Muscle of leg (tissue), 11 donors: Measurements from ENCODE around the gene ADH6. TPM values are rescaled to one million over a fixed set of nuclear protein-coding genes. Genes with fewer than 3 reads are reported as not detected.

ENCODE experiments used
- DNase-seq: peaks from one replicate; pipeline ENCODE4 v3.0.0; 2013
- H3K27ac ChIP-seq: one replicate; pipeline ENCODE4 v1.5.1; 2013; ENCODE audit warnings: mild to moderate bottlenecking, low read length, control low read depth
- H3K27me3 ChIP-seq: one replicate; pipeline ENCODE4 v1.6.1; 2013; ENCODE audit warnings: low read length; ENCODE audit not compliant: control insufficient read depth, insufficient read depth
- H3K36me3 ChIP-seq: one replicate; pipeline ENCODE4 v1.6.1; 2013; ENCODE audit warnings: low read length; ENCODE audit not compliant: control insufficient read depth, insufficient read depth
- H3K4me1 ChIP-seq: one replicate; pipeline ENCODE4 v1.6.1; 2013; ENCODE audit warnings: low read length; ENCODE audit not compliant: control insufficient read depth, insufficient read depth
- H3K4me3 ChIP-seq: one replicate; pipeline ENCODE4 v1.5.1; 2013; ENCODE audit warnings: low read length, control low read depth
- H3K9me3 ChIP-seq: replicated peaks from 2 replicates; pipeline ENCODE4 v1.6.1; 2013; ENCODE audit warnings: low read depth, low read length; ENCODE audit not compliant: control insufficient read depth
- WGBS: methylation state at CpG from one replicate; pipeline ENCODE4 v1.1.5; 2013; ENCODE audit warnings: missing lambda C conversion rate; ENCODE audit not compliant: insufficient coverage; 5-methylcytosine and 5-hydroxymethylcytosine counted together
- polyA plus RNA-seq, 8 donors: library from polyadenylated mRNA; unstranded; fragments of 120-200 nt; gene quantifications; one replicate each; pipeline versions ENCODE4 v1.2.1 to v1.2.3, GENCODE V29; 2013; ENCODE audit warnings: inconsistent platforms in 1 of 8, low replicate concordance in 1 of 8; ENCODE audit not compliant: insufficient read length in 8 of 8, insufficient read depth in 1 of 8
- total RNA-seq: library from RNA; stranded (reverse); fragments of 120-200 nt; gene quantifications from one replicate; pipeline ENCODE4 v1.2.4, GENCODE V29; 2013

Gene ADH6
- total and polyA plus RNA-seq, 9 donors = 0.81 to 1.6 (median 1.0) TPM; not detected in 1

GRCh38 chr4:99161373-99162099, 57.5 kb downstream of the ADH6 start:
- DNase-seq = no peak
- Histone ChIP-seq H3K4me3 (no peak overlapping the region), H3K4me1 (no peaks in the 10 kb centered on the region), H3K27me3 (no peaks in the 10 kb centered on the region), H3K27ac (no peak overlapping the region), H3K9me3 (no peaks in the 10 kb centered on the region), H3K36me3 (no peaks in the 10 kb centered on the region)
- WGBS = 92% methylated on average over 2 of the region's 3 CpGs

- DNase-seq = no peak
- H3K27ac ChIP-seq = no peak overlapping the region
- no peaks in the 10 kb centered on the region for H3K9me3 ChIP-seq
- H3K36me3 ChIP-seq = no peaks in the 10 kb centered on the region
- no CpG with 5 or more reads among the region's 1 CpG for WGBS
- no peaks in the 10 kb centered on the region for H3K27me3 ChIP-seq
- no peak overlapping the region for H3K4me3 ChIP-seq
- no peaks in the 10 kb centered on the region for H3K4me1 ChIP-seq
Observed at GRCh38 chr4:99159699-99160098, 59.3 kb downstream of the ADH6 start.

- H3K27ac ChIP-seq = no peak overlapping the region
- H3K9me3 ChIP-seq = no peaks in the 10 kb centered on the region
- no peaks in the 10 kb centered on the region for H3K27me3 ChIP-seq
- no CpG with 5 or more reads among the region's 3 CpGs for WGBS
- no peaks in the 10 kb centered on the region for H3K4me1 ChIP-seq
- H3K36me3 ChIP-seq = no peaks in the 10 kb centered on the region
- no peak for DNase-seq
- H3K4me3 ChIP-seq = no peak overlapping the region
Observed at GRCh38 chr4:99157478-99157935, 61.5 kb downstream of the ADH6 start.

- H3K27ac ChIP-seq = no peak overlapping the region
- H3K27me3 ChIP-seq = no peaks in the 10 kb centered on the region
- no peak overlapping the region for H3K4me3 ChIP-seq
- no peak for DNase-seq
- no peaks in the 10 kb centered on the region for H3K36me3 ChIP-seq
- H3K4me1 ChIP-seq = no peaks in the 10 kb centered on the region
- H3K9me3 ChIP-seq = no peaks in the 10 kb centered on the region
- WGBS = no CpG with 5 or more reads among the region's 1 CpG
Observed at GRCh38 chr4:99156992-99157391, 62.1 kb downstream of the ADH6 start.

- WGBS = no CpG with 5 or more reads among the region's 4 CpGs
- no peaks in the 10 kb centered on the region for H3K4me1 ChIP-seq
- no peaks in the 10 kb centered on the region for H3K27me3 ChIP-seq
- H3K27ac ChIP-seq = no peak overlapping the region
- H3K9me3 ChIP-seq = no peaks in the 10 kb centered on the region
- no peak for DNase-seq
- no peak overlapping the region for H3K4me3 ChIP-seq
- no peaks in the 10 kb centered on the region for H3K36me3 ChIP-seq
Observed at GRCh38 chr4:99154658-99155342, 64.2 kb downstream of the ADH6 start.

Other genes with a start within 250 kb of the ADH6 start
- gene METAP1, start 223.5 kb downstream of the ADH6 start, total RNA-seq = 27.9 TPM
- 10 to 100 TPM; 25.1 to 31.1 (median 27.1) TPM for gene METAP1, start 223.5 kb downstream of the ADH6 start, polyA plus RNA-seq
- 105 TPM for gene ADH5, start 130.5 kb downstream of the ADH6 start, total RNA-seq
- 100 to 1,000 TPM in 6 of 8 donors, 10 to 100 TPM in 2; 85.2 to 135 (median 111) TPM for gene ADH5, start 130.5 kb downstream of the ADH6 start, polyA plus RNA-seq
- gene ADH4, start 74.9 kb downstream of the ADH6 start, total RNA-seq = not detected
- gene ADH4, start 74.9 kb downstream of the ADH6 start, polyA plus RNA-seq = 1 to 10 TPM in 1 of 8 donors, under 1 TPM in 5, not detected in 2; 0.14 to 1.3 (median 0.48) TPM
- 0.49 TPM for gene ADH1A, start 71.7 kb upstream of the ADH6 start, total RNA-seq
- gene ADH1A, start 71.7 kb upstream of the ADH6 start, polyA plus RNA-seq = 1 to 10 TPM in 4 of 8 donors, under 1 TPM in 4; 0.49 to 1.8 (median 1.0) TPM
- 6.3 TPM for gene ADH1B, start 102.2 kb upstream of the ADH6 start, total RNA-seq
- 10 to 100 TPM in 2 of 8 donors, 1 to 10 TPM in 6; 3.6 to 32.4 (median 5.3) TPM for gene ADH1B, start 102.2 kb upstream of the ADH6 start, polyA plus RNA-seq
- 9.4 TPM for gene ADH1C, start 133.5 kb upstream of the ADH6 start, total RNA-seq
- 10 to 100 TPM in 3 of 8 donors, 1 to 10 TPM in 5; 6.0 to 11.3 (median 7.5) TPM for gene ADH1C, start 133.5 kb upstream of the ADH6 start, polyA plus RNA-seq
- not detected for gene ADH7, start 216.1 kb upstream of the ADH6 start, total RNA-seq
- under 1 TPM in 1 of 8 donors, not detected in 7; 0.38 TPM for gene ADH7, start 216.1 kb upstream of the ADH6 start, polyA plus RNA-seq